Astrocyte of the cerebellum (primary cell): Measurements from ENCODE around the gene MEP1B.
"Not testable (repeated sequence)": the region's sequence is repeated elsewhere in the genome, so short reads cannot be mapped to it uniquely, and the experiment has no call there.

Source experiments
- DNase-seq: peaks from one replicate; pipeline ENCODE4 v3.0.0-alpha.2; 2011; ENCODE audit warnings: low read depth
- H3K4me3 ChIP-seq: 2 replicates; pipeline ENCODE4 v1.5.1; 2011; ENCODE audit warnings: mild to moderate bottlenecking, low read depth, low read length, moderate library complexity
- in situ Hi-C: cut with HindIII; loops from 2 replicates; pipeline ENCODE4 v1.10.0; 2017; ENCODE audit warnings: low sequenced_read_pairs
- TF ChIP-seq, protein P1 (sequence below): IDR thresholded peaks from 2 replicates; pipeline ENCODE4 v1.5.1; 2012; ENCODE audit warnings: low read length, low read depth, moderate library complexity, mild to moderate bottlenecking; ENCODE audit errors: missing control alignments

Gene MEP1B

DNA sequence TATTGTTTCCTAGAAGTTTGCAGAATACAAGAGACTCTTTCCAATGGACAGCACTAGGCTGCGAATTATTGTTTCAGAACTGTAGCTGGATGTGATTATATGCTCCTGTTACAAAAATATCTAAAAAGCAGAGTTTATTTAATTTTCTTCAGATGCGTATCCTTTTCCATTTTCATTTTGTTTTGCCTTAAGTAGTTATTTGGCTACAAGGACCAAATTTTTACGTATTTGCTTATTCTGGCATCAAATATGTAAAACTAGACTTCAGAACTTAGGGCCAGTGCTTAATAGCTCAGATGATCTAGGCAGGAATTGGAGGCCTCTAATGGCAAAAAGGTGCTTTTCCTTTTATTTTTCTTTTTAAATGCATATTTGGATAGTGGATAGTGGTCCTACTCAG lies 18.7 kb downstream of the MEP1B start:
- DNase-seq: no peak
- no peak overlapping the region for H3K4me3 ChIP-seq
- TF ChIP-seq, protein P1, sequence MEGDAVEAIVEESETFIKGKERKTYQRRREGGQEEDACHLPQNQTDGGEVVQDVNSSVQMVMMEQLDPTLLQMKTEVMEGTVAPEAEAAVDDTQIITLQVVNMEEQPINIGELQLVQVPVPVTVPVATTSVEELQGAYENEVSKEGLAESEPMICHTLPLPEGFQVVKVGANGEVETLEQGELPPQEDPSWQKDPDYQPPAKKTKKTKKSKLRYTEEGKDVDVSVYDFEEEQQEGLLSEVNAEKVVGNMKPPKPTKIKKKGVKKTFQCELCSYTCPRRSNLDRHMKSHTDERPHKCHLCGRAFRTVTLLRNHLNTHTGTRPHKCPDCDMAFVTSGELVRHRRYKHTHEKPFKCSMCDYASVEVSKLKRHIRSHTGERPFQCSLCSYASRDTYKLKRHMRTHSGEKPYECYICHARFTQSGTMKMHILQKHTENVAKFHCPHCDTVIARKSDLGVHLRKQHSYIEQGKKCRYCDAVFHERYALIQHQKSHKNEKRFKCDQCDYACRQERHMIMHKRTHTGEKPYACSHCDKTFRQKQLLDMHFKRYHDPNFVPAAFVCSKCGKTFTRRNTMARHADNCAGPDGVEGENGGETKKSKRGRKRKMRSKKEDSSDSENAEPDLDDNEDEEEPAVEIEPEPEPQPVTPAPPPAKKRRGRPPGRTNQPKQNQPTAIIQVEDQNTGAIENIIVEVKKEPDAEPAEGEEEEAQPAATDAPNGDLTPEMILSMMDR: no peak
- in situ Hi-C loops: no loop called here

DNA sequence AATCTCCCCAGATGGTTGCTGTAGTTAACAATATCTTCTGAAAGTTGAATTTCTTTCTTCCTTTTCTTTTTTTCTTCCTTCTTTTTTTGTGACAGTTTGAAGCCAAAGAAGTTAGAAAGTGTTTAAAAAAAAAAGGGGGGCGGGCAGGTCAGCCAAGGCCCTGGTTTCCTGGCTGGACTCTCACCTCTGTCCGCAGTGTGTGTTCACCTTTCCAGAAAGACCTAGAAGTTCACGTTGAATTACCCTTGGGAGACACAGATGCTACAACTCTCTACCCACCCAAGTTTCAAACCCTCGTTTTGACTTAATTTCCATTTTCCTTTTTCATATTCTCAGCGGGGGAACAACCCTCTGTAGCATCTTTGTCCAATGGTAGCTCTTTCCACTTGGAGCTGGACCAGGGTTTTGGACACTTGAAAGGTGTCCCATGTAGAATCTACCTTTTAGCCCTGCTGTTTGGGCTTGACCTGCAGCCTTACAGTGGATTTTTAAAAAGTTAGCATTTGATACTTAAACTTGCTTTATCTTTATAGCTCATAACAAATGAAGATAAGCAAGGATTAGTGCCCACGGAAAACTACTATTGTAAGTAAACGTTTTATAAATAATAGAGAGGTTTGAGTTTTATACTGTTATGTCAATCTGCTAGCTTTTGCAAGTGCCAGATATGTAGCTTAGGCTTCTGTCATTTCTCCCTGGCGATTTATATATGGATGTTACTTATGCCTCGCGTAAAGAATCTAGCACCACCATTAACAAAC lies 20.0 kb downstream of the MEP1B start:
- TF ChIP-seq, protein P1: no peak
- DNase-seq: no peak
- in situ Hi-C loops: no loop called here
- H3K4me3 ChIP-seq: no peak overlapping the region

DNA sequence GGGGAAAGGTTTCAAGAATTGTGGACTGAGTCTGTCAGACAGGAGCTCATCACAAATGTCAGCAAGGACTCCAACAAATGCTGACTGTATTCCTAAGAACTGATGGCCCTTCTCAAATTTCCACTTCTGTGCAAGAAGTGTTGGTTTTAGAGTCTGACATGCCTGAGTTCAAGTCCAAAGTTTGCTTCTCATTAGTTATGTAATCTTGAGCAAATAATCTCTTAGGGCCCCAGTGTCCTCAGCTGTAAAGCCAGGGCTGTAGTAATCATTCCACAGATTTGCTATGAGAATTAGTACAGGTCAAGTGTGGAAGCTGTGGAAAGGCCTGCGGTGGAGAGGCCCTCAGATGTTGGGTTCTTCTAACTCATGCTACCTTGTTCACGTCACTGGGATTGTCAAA lies 23.9 kb downstream of the MEP1B start:
- no peak for DNase-seq
- H3K4me3 ChIP-seq: no peak overlapping the region
- in situ Hi-C loops: no loop called here
- TF ChIP-seq, protein P1: no peak

DNA sequence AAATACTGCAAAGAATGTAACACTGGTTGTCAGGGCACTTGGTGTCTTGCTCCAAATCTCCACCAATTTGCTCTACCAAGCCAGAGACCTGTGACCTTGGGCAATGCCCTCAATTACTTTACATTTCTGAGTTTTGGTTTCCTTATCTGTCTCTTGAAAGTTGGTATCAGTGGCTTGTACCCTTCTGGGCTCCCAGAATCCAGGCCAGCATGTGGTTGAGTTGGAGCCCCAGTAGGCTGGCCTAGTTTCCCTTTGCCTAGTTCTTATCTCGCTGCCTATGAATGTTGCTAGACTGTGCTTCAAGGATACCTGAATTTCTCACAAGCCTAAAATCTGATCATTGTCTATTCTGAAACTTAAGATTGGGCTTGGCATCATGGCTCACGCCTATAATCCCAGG lies 26.6 kb downstream of the MEP1B start:
- no peak overlapping the region for H3K4me3 ChIP-seq
- TF ChIP-seq, protein P1: no peak
- no peak for DNase-seq
- in situ Hi-C loops: no loop called here

DNA sequence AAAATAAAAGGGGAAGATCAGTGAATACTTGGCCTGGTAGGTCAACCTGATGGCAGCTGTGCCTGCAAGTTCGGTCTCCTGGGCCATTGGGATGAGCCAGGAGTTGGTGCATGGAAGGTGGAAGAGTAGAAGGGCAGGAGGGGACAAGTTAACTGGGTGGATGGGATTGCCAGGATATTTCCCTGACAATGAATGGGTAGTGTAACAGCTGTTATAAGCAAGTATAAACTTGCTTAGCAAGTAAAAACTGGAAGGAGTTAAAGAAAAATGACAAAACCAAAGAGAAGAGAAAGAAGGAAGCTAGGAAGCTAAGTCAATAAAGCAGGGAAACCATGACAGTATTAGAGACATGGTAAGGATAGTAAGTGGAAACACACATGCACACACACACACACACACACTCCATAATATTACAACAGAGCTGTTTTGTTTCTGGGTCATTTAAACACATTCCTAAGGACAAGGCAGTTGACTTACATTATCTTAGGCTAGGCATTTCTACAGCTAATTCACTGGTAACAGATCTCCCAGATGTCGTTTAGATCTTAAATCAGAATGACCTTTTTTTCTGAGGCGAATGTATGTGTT lies 29.7 kb downstream of the MEP1B start:
- TF ChIP-seq, protein P1: no peak
- in situ Hi-C loops: no loop called here
- H3K4me3 ChIP-seq: no peak overlapping the region
- DNase-seq: no peak

DNA sequence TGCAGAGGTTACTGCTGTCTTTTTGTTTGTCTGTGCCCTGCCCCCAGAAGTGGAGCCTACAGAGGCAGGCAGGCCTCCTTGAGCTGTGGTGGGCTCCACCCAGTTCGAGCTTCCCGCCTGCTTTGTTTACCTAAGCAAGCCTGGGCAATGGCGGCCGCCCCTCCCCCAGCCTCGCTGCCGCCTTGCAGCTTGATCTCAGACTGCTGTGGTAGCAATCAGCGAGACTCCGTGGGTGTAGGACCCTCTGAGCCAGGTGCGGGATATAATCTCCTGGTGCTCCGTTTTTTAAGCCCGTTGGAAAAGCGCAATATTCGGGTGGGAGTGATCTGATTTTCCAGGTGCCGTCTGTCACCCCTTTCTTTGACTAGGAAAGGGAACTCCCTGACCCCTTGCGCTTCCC lies 43.5 kb downstream of the MEP1B start:
- in situ Hi-C loops, DNase-seq, H3K4me3 ChIP-seq: not testable (repeated sequence)

DNA sequence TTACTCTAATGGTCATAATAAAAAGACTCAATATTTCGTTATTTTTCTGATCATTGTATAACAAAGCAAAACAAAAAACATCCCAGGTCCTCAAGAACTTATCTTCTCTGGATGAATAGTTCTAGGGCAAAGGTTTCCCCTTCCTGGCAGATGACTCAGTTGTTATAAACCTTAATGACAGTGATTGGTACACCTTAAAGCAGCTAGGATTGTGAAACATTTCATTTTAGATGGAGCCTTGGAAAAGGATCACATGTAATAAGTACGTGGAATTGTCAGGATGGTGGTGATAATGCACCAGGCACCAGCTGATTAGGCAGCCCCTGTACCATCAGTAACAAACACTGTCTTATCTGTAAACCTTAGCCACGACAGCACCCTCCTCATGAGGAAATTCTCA lies 47.2 kb downstream of the MEP1B start:
- H3K4me3 ChIP-seq: no peak overlapping the region
- in situ Hi-C loops: loop anchor here (5.0 kb wide), 1 partner anchor 60 kb away; no protein-coding TSS in a partner anchor
- TF ChIP-seq, protein P1: no peak
- no peak for DNase-seq
